Calu3 (cell line): ENCODE data around the gene CHST15. TPM values are rescaled to one million over a fixed set of nuclear protein-coding genes. Genes with fewer than 3 reads are reported as not detected.

Experiments
- BruUV-seq: library from RNA; stranded (reverse); fragments of 400-500 nt; replicated peaks from 2 replicates; lab custom pipeline; 2021; lab: Mats Ljungman, UMichigan
- CTCF ChIA-PET: fragments of 300-600 bp; sonication (Branson Sonifier 250); formaldehyde crosslinking; loops from one replicate; lab custom pipeline; 2022; ENCODE audit warnings: antibody characterized with exemption; lab: Charles Lee
- DNase-seq: peaks from one replicate; pipeline ENCODE4 v3.0.0; 2022
- H3K27ac Mint-ChIP-seq: one replicate; pipeline ENCODE4 v1.8.0; 2022; ENCODE audit warnings: mixed read lengths; ENCODE audit not compliant: unreplicated experiment
- H3K27me3 Mint-ChIP-seq: one replicate; pipeline ENCODE4 v1.8.0; 2022; ENCODE audit warnings: mixed read lengths; ENCODE audit not compliant: unreplicated experiment
- H3K36me3 Mint-ChIP-seq: one replicate; pipeline ENCODE4 v1.8.0; 2022; ENCODE audit warnings: mild to moderate bottlenecking, moderate library complexity, mixed read lengths; ENCODE audit not compliant: insufficient read depth, unreplicated experiment
- H3K4me1 Mint-ChIP-seq: one replicate; pipeline ENCODE4 v1.8.0; 2022; ENCODE audit warnings: mild to moderate bottlenecking, low read depth, mixed read lengths; ENCODE audit not compliant: unreplicated experiment
- H3K4me3 Mint-ChIP-seq: one replicate; pipeline ENCODE4 v1.8.0; 2022; ENCODE audit warnings: mild to moderate bottlenecking, low read depth, moderate library complexity, mixed read lengths; ENCODE audit not compliant: unreplicated experiment
- H3K9me3 Mint-ChIP-seq: one replicate; pipeline ENCODE4 v1.8.0; 2022; ENCODE audit warnings: low read depth, mixed read lengths; ENCODE audit not compliant: unreplicated experiment
- intact Hi-C: fragments of 100-400 bp; cut with micrococcal nuclease; formaldehyde crosslinking; loops from one replicate; pipeline ENCODE4 v1.10.0; 2022; ENCODE audit not compliant: unreplicated experiment
- total RNA-seq: library from RNA; stranded (reverse); gene quantifications from 2 replicates; pipeline ENCODE4 v1.2.3, GENCODE V29; 2022
- TF ChIP-seq, protein P1 (sequence below): fragments of 200-600 bp; IDR thresholded peaks from one replicate; pipeline ENCODE4 v1.8.0; 2022; ENCODE audit warnings: antibody characterized with exemption; ENCODE audit not compliant: unreplicated experiment

Gene CHST15
- total RNA-seq, 1 experiment from 2014 or later = 19.3 TPM

- intact Hi-C loops = no loop called here
- TF ChIP-seq, protein P1, sequence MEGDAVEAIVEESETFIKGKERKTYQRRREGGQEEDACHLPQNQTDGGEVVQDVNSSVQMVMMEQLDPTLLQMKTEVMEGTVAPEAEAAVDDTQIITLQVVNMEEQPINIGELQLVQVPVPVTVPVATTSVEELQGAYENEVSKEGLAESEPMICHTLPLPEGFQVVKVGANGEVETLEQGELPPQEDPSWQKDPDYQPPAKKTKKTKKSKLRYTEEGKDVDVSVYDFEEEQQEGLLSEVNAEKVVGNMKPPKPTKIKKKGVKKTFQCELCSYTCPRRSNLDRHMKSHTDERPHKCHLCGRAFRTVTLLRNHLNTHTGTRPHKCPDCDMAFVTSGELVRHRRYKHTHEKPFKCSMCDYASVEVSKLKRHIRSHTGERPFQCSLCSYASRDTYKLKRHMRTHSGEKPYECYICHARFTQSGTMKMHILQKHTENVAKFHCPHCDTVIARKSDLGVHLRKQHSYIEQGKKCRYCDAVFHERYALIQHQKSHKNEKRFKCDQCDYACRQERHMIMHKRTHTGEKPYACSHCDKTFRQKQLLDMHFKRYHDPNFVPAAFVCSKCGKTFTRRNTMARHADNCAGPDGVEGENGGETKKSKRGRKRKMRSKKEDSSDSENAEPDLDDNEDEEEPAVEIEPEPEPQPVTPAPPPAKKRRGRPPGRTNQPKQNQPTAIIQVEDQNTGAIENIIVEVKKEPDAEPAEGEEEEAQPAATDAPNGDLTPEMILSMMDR = no peak
- no peaks in the 10 kb centered on the region for H3K4me1 Mint-ChIP-seq
- CTCF ChIA-PET = no interaction called here
- no peaks in the 10 kb centered on the region for H3K36me3 Mint-ChIP-seq
- no peak overlapping the region for H3K27ac Mint-ChIP-seq
- no peaks in the 10 kb centered on the region for H3K9me3 Mint-ChIP-seq
- no TSS peak for BruUV-seq
- H3K27me3 Mint-ChIP-seq = no peaks in the 10 kb centered on the region
- no peak for DNase-seq
- H3K4me3 Mint-ChIP-seq = no peak overlapping the region
Observed at GRCh38 chr10:124026589-124026939, 66.8 kb downstream of the CHST15 start.

GRCh38 chr10:124025660-124026588, 67.5 kb downstream of the CHST15 start:
- Mint-ChIP-seq H3K27ac (no peak overlapping the region), H3K36me3 (no peaks in the 10 kb centered on the region), H3K9me3 (no peaks in the 10 kb centered on the region), H3K4me3 (no peak overlapping the region), H3K27me3 (no peaks in the 10 kb centered on the region), H3K4me1 (no peaks in the 10 kb centered on the region)
- CTCF ChIA-PET = no interaction called here
- TF ChIP-seq, protein P1 = no peak
- DNase-seq = no peak
- no TSS peak for BruUV-seq
- intact Hi-C loops = no loop called here

DNA sequence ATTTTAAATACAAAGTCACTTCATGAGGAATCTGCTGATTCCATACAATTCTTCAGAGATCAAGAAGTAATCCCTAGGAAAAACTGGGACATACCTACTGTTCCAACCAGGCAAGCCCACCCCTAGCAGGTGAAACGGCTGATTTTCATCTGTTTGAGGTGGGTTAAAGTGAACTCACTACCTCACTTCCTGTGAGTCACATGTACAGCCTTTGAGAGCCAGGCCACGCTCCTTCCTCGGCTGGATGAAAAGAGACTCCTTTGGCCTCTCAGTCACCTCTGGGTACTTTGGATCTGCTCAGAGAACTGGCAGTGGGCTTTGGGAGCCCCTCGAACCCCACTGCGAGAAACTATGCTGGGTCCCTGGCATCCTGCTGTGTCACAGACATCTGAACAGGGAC, 68.2 kb downstream of the CHST15 start:
- no peaks in the 10 kb centered on the region for H3K4me1 Mint-ChIP-seq
- no peak overlapping the region for H3K4me3 Mint-ChIP-seq
- no peak for DNase-seq
- no TSS peak for BruUV-seq
- H3K36me3 Mint-ChIP-seq = no peaks in the 10 kb centered on the region
- H3K9me3 Mint-ChIP-seq = no peaks in the 10 kb centered on the region
- intact Hi-C loops = no loop called here
- H3K27ac Mint-ChIP-seq = no peak overlapping the region
- H3K27me3 Mint-ChIP-seq = no peaks in the 10 kb centered on the region
- TF ChIP-seq, protein P1 = no peak
- CTCF ChIA-PET = no interaction called here

DNA sequence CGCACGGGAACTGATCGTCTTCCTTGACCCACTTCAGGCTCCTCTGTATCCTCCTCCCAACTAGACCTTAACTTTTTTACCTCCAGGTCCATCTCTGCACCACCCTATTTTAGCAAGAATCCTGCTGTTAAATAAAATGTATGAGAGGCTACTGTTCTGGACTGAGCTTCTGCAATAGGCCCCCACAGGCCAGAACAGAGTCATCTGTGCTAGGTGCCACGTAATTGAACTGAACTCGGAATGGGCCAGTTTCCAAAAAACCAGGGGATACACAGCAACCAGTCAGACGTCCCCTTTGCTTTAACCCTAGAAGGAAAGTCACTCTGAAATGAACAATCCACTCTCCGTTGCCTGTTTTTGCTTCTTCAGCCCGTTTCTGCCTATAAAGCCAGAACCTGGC, 71.3 kb downstream of the CHST15 start:
- DNase-seq = no peak
- TF ChIP-seq, protein P1 = no peak
- Mint-ChIP-seq H3K27me3 (no peaks in the 10 kb centered on the region), H3K9me3 (no peaks in the 10 kb centered on the region), H3K36me3 (no peaks in the 10 kb centered on the region), H3K4me1 (no peaks in the 10 kb centered on the region), H3K4me3 (no peak overlapping the region), H3K27ac (no peak overlapping the region)
- intact Hi-C loops = no loop called here
- no TSS peak for BruUV-seq
- CTCF ChIA-PET = no interaction called here
